ENCODE measurements around the gene CHCHD3.
"Not testable (repeated sequence)": the region's sequence is repeated elsewhere in the genome, so short reads cannot be mapped to it uniquely, and the experiment has no call there.

Gene CHCHD3

DNA sequence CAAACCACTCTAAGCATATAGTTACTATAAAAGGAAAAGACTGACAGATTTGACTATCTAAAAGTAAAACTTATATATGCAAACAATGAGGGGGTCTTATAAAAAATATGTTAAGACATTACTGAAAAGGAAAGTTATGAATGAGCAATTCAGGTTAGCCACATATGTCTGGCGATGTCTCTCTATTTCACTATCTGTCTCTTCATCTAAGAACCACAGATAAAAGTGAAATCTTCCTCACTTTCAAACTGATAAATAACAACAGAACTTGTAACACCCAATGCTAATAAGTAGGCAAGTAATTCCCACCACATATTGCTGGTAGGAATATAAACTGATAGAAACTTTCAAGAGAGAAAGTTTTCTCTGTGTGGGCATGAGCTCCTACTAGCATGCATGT is 138.2 kb downstream of the CHCHD3 start:
- DNase-seq: no peak

DNA sequence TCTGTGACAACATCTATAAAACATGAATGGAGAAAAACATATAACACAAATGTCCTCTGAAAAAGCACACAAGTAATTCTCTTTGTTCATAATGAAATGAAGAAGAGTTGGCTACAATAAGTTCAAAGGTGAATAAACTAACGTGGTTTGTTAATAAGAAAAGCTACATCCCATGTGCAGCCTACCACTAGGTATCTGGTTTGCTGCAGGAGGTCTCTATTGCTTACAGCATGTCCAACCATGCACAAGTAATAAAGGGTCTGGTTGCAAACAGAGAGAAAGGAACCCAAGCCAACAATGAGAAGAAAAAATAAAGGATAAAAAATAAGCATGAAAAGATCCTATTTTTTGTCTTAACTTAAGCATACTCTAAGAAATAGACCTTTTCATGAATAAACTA is 139.2 kb downstream of the CHCHD3 start:
- DNase-seq: no peak

DNA sequence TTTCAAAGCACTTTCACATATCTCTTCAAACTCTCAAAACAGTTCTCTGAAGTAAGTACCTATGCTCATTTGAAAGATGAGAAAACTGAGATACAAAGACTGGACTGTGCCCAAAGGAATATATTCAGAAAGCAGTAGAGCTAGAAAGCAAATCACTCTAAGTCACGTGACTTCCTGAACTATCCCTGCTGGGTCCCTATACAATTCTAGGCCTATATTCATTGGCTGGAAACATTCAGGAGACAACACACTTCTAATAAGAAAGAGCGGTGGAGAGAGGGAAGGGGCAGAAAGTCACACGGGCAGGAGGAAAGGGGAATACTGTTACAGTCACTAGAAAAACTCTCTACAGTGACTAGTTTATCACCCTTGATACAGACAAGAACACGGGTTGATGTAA is 140.0 kb downstream of the CHCHD3 start:
- no peak for DNase-seq

DNA sequence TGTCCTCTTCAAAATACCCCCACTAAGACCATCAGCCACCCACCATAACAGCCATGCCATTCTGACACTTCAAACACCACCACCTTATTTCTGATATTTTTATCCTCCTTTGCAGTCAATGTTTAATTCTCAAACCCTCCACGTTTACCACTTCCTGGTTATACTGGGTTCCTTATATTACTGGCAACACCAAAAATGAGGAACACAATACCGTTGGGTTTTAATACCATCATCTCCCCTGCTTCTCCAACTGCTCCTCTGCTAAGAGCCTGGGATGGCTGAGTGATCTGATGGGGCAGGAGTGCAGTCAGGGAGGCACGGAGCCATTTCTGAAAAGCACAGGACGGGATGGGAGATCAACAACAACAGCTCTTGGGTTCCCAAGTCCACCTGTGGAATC is 140.5 kb downstream of the CHCHD3 start:
- no peak for DNase-seq

DNA sequence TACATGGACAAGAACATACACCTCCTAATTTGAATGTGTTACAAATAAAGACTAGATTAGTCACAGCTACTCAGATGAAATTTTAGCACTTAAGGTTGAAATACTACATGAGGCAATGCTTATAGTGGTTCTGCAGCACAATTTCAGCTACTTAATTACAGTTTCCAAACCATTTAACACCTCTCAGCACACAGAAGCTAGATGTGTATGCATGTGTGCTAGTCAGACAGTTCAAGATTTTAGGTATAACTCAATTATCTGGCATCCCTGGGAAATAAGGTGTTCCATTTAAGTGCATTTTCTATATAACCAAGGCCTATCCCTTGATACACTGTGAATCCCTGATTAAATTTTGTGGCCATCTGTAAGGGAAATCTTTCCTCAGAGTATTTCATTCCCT is 141.8 kb downstream of the CHCHD3 start:
- DNase-seq: no peak

DNA sequence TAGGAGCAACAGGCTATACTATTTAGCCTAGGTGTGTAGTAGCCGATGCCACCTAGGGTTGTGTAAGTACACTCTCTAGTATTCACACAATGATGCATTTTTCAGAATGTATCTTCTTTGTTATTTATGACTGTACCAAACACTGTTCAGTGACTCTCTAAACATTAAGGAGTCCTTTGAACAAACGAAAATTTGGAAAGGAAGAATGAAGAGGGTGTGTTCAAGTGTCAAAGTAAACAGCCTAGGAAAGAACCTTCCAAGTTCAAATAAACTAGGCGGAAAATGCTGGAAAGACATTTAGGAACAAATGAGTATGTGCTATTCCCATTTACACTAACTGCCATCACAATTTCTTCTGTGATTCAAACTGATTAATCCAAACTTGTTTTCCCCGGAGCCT is 142.4 kb downstream of the CHCHD3 start:
- DNase-seq: no peak

DNA sequence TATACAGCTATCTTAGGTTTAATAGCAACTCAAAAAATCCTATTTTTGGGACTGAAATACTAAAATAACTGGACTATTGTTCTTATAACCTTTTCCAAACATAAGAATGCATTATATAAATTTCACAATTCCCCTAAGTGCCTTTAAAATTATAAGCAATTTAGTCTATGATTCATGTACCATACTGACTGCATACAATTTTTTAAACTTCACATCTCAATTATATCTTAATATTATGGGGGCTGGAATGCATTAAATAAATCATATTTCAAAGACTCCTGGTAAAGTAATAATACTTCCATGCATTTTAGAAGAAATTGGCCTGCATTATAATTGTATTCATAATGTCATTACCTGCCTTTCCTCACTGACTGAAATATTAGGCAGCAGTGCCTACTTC is 144.6 kb downstream of the CHCHD3 start:
- DNase-seq: no peak

DNA sequence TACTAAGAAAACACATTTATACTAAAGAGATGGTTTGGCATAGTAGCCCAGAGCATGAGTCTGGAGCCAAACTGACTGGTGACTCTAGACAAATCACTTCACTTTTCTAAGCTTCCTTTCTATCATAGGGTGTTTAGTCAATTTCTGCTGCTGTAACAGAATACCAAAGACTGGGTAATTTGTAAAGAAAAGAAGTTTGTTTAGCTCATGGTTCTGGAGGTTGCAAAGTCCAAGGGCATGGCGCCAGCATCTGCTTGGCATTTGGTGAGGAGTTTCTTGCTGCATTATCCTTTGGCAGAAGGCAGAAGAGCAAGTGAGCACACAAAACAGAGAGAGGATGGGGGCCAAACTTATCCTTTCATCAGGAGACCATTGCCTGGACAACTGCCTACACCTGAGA is 146.3 kb downstream of the CHCHD3 start:
- DNase-seq: no peak

DNA sequence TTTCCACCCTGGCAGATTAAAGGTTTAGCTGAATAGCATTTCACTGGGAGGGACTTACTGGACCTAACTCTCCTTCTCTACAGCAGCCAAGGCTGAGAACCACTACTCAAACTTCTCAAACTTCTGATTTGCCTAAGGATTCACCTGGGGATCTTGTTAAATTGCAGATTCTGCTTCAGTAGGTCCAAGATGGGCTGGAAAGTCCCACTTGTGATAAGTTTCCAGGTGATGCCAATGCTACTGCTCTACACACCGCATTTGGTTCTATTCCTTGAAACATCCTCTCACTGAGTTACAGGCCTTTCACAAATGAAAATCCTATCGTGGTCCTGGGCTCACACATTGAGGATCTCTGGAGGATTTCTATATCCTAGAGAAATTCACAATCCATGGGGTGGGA is 147.9 kb downstream of the CHCHD3 start:
- DNase-seq: no peak

DNA sequence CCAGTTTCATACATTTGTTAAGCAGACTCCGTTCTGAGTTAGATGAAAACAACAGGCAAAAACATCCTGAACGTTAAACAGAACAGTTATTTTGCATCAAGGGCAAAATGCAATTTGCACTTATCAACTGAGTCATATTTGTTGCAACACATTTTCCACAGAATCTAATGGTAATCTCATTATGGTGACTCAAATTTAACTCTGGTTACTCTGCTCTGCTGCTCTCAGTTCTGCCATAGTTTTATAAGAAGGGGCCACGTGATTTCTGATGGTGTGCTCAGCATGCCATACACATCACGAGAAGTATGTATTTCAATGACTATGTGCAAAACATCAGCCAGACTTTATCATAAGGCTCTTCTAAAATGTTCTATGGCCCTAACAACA is 148.8 kb downstream of the CHCHD3 start:
- DNase-seq: no peak

DNA sequence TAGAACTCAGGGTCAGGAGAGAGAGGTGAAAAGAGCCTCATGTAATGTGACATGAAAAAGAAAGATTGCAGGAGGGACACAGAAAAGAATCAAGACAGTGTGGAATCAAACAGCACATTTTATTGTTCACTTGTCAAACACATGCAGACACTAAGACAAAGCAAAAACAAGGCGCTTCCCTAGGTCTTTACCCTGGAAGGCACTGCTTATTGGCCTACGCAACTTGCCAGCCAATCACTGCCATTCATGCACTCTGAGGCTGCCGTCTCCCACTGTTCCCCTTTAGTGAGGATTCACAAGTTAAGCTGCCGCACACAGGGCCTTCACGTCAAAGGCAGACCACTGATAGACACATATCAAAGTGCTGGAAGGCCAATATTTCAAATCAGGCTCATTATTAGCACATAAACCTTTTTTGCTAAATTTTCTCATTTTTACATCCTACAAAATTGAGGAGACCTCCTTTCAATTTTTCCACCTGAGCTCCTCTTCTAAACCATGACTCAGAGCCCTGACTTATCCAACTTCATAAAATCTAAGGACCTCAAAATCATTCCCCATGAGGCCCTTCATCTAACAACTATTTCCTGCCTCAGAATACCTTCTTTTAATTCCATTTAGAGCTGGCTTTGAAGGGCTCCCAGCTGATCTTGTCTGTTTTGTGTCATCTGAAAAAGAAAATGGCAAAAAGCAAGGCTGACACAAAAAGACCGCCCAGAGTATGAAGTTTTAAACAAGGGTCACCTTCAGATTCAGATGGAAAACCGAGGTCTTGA is 149.4 kb downstream of the CHCHD3 start:
- DNase-seq: no peak

DNA sequence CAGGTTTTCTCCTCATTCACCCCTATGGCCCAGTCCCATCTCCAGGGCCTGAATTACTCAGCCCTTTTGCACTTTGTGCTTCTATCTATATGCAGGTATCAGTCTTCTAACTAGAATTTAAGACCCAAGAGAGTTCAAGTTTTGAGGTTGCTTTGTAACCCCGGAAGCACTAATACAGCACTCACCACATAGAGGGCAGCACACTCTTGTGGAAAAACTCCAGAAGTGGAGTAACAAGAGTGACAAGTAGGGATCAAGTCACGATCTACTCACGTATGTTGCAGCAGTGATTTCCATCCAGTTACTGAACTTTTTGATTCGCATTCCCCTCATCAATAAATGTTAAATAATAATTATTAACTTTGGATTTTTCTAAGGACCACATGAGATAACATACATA is 151.0 kb downstream of the CHCHD3 start:
- DNase-seq: no peak

DNA sequence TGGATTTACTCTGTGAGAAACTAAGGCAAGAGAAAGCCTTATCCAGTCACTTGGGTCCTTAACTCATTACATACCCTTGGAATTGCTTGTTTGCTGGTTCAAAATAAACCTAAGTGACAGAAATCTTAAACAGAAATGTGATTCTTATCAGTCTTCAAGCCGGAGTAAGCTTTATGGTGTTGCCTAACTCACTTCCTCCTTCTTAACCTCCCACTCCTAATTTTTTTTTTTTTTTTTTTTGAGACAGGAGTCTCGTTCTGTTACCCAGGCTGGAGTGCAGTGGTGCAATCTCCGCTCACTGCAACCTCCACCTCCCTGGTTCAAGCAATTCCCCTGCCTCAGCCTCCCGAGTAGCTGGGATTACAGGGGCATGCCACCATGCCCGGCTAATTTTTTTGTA is 151.9 kb downstream of the CHCHD3 start:
- DNase-seq: not testable (repeated sequence)

DNA sequence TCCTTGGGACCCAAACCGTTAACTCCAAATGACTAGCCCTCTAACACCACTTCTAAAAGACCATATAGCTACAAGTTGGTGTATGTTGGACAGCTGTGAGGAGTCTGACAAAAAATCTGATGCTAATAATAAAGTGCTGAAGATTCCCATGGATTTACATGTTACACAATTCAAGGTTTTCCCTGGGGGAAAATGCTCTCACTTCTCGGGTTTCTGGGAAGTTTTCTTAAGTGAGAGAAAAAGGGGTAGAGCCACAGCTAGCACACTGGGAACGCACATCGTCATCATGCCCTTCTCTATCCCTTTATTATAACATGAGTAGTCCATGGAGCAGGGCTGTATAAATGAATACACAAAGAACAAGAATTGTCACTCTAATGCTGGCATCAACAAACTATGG is 162.1 kb downstream of the CHCHD3 start:
- no peak for DNase-seq

DNA sequence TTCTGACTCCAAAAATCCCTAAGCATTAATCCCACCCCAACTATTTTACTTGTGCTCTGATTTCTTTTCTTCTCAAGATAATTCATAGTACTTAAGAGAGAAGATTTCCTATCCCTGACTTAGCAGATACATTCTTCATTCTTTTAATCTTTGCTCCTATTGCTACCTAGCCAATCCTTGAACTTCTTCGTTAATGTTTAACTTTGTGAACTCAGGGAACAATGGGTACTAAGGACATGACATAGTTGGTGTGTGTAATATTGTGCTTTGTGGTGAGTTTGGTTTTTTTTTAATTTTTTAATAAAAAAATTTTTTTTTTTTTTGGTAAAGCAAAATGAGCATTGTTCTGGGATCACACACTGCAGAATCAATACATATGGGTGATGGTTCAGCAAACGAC is 166.2 kb downstream of the CHCHD3 start:
- DNase-seq: no peak

DNA sequence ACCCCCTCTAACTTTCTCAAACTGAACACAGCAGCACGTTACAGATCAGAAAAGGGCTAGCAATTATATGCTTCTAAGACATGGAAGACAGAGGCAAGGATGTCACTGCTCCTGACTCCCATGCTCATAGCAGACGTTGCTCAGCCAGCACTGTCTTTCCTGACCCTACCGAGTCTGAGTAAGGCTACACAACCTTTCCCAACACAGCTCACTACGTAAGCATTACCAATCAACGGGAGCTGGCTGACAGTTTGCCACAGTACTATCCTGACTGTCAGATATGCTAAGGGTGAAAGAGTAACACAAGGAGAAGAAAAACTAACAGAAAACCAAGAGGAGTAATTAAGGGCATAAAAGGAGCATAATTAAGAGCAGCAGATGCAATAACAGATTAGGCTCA is 171.2 kb downstream of the CHCHD3 start:
- no peak for DNase-seq

DNA sequence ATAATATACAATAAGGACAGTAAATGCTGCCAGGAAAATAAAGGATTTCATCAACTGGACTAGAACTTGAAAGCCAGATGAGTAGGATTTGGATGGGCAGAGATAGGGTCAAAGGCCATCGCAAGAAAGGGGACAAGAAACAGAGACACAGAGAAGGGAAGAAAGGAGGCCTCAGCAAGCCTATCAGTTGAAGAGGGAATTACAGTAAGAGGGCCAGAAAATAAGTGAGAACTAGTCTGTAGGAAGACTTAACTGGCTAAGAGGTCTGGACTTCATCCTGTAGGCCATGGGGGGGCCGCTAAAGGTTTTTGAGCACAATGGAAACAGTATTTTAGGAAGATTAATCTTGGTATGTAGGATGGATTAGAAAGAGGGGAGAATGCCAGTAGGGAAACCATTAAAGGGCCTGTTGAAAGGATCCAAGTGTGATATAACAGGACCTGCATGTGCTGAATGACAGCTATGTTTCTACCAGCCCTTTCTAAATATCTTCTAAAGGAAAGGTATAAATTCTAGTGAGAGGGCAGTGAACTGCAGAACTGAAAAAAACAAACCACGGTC is 174.4 kb downstream of the CHCHD3 start:
- DNase-seq: no peak

DNA sequence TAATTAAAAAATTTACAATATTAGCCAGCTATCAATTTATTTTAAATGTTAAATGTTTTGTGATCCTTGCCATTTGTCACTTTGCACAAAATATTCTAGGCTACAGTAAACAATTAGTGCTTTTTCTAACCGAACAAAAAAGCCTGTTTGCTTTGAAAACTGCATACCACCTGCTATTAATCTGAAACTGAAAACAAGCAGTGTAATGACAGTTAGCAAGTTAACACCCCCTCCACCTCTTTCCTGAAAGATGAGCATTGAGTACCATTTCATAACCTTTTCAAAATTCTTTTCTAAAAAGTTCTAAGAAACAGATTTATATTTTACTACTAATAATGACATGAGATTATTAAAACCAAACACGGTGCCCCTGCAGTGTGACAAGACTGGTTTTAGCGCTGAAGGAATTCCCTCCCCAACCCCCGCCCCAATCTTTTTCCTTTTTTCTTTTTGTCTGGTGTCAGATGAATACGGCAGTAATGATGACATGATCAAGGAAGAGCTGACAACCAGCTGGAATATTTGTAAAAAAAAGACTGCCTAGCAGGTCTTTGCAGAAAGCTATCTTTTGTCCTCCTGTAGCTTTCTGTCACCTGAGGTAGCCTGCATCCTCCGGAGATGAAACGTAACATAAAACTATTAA is 175.6 kb downstream of the CHCHD3 start:
- DNase-seq: no peak

DNA sequence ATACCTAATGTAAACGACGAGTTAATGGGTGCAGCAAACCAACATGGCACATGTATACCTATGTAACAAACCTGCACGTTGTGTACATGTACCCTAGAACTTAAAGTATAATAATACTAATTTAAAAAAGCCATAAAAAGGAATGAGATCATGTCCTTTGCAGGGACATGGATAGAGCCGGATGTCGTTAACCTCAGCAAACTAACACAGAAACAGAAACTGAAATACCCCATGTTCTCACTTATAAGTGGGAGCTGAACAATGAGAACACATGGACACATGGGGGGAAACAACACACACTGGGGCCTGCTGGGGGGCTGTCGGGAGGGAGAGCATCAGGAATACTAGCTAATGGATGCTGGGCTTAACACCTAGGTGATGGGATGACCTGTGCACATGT is 176.8 kb downstream of the CHCHD3 start:
- not testable (repeated sequence) for DNase-seq

DNA sequence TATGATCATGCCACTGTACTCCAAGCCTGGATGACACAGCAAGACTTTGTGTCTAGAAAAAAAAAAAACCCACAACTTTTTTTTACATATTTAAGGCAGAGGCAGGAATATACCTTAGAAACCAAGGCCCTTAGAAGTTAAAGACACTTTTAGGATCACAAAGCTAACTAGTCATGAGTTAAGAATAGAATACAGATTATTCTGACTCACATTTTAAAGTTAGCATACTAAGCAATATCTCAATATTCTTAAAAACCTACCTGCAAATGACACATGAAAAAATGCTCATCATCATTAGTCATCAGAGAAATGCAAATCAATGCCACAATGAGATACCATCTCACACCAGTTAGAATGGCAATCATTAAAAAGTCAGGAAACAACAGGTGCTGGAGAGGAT is 177.7 kb downstream of the CHCHD3 start:
- DNase-seq: no peak

DNA sequence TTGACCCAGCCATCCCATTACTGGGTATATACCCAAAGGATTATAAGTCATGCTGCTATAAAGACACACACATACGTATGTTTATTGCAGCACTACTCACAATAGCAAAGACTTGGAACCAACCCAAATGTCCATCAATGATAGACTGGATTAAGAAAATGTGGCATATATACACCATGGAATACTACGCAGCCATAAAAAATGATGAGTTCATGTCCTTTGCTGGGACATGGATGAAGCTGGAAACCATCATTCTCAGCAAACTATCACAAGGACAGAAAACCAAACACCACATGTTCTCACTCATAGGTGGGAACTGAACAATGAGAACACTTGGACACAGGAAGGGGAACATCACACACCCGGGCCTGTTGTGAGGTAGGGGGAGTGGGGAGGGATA is 179.6 kb downstream of the CHCHD3 start:
- not testable (repeated sequence) for DNase-seq

DNA sequence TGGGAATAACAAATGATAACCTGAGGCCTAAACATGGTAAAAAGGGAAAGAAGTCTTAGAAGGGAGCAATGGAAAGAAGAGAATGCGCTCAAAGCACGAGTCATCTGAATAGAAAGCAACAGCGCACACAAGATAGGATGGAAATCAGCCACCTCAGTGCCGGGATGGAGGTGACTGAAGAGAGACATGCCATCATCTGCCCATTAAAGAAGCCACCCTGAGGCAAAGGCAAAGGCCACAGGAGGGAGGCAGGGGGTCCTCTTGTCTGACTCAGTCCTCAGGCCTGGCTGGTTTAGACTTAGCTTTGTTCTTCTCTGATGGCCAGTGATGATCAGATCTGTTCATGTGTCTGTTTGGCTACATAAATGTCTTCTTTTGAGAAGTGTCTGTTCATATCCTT is 180.6 kb downstream of the CHCHD3 start:
- DNase-seq: no peak

DNA sequence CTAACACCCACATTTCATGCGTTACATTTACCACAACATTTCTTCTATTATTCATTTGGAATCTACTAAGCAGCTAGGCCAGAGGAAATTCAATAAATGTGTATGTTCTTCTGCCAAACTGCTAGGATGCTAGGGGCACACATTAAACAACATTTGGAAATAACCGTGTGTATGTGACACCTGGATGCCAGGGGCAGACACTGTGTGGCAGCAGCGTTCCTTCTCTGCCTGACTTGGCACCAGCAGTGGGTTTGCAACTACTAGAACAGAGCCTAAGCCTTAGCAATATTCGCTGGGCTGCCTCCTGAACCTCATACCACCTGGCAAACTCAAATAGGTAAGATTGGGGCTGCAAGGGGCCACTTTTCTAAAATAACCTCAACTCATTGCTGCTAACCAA is 182.1 kb downstream of the CHCHD3 start:
- no peak for DNase-seq

DNA sequence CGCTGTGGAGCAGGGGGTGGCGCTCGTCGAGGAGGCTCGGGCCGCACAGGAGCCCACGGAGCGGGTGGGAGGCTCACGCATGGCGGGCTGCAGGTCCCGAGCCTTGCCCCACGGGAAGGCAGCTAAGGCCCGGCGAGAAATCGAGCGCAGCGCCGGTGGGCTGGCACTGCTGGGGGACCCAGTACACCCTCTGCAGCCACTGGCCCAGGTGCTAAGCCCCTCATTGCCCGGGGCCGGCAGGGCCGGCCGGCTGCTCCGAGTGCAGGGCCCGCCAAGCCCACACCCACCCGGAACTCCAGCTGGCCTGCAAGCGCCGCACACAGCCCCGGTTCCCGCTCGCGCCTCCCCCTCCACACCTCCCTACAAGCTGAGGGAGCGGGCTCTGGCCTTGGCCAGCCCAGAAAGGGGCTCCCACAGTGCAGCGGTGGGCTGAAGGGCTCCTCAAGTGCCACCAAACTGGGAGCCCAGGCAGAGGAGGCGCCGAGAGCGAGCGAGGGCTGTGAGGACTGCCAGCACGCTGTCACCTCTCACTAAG is 183.2 kb downstream of the CHCHD3 start:
- DNase-seq: not testable (repeated sequence)

All from GOT3 (cell line).